GM12873 (cell line): ENCODE measurements around the gene RAD52.

ENCODE experiments used
- CTCF ChIP-seq: IDR thresholded peaks from 2 replicates; pipeline ENCODE4 v1.5.1; 2012; ENCODE audit warnings: low read depth, mild to moderate bottlenecking, moderate library complexity, low read length, control low read depth; ENCODE audit not compliant: insufficient read depth; ENCODE audit errors: missing control alignments

RAD52 gene

GRCh38 chr12:946631-947030 is 2.9 kb downstream of the RAD52 start:
- TF ChIP-seq CTCF: no peak

- TF ChIP-seq CTCF: no peak
These were observed 3.3 kb downstream of the RAD52 start for GRCh38 chr12:946212-946611.

GRCh38 chr12:944211-944610 is 5.3 kb downstream of the RAD52 start:
- TF ChIP-seq CTCF: no peak

GRCh38 chr12:943051-943450 is 6.4 kb downstream of the RAD52 start:
- no peak for TF ChIP-seq CTCF

- TF ChIP-seq CTCF: no peak
These were observed 10.7 kb downstream of the RAD52 start for GRCh38 chr12:938810-939209.

GRCh38 chr12:936377-937345 is 12.8 kb downstream of the RAD52 start:
- no peak for TF ChIP-seq CTCF

GRCh38 chr12:931591-931990 is 17.9 kb downstream of the RAD52 start:
- no peak for TF ChIP-seq CTCF
